ENCODE measurements around the gene MYO1F.
"Not testable (repeated sequence)": the region's sequence is repeated elsewhere in the genome, so short reads cannot be mapped to it uniquely, and the experiment has no call there.

MYO1F gene

GRCh38 chr19:8515317-8515716 lies 61.9 kb downstream of the MYO1F start:
- no peak for DNase-seq (ENCODE audit: low read depth)

GRCh38 chr19:8514505-8515009 lies 62.7 kb downstream of the MYO1F start:
- DNase-seq (ENCODE audit: low read depth) = not testable (repeated sequence)

GRCh38 chr19:8513687-8514504 lies 63.3 kb downstream of the MYO1F start, which contains the start of gene ZNF414:
Gene ZNF414, minus strand, starts transcription at chr19:8514167. Its CDS starts 121 bp downstream, at chr19:8514046.
- DNase-seq (ENCODE audit: low read depth) = peak; percentile 90

GRCh38 chr19:8513036-8513686 lies 64.1 kb downstream of the MYO1F start:
- DNase-seq (ENCODE audit: low read depth) = no peak

- no peak for DNase-seq (ENCODE audit: low read depth)
Measured at GRCh38 chr19:8512115-8512967, 64.9 kb downstream of the MYO1F start.

GRCh38 chr19:8511573-8512101 lies 65.6 kb downstream of the MYO1F start:
- no peak for DNase-seq (ENCODE audit: low read depth)

GRCh38 chr19:8510589-8511115 lies 66.6 kb downstream of the MYO1F start:
- DNase-seq (ENCODE audit: low read depth) = no peak

GRCh38 chr19:8506402-8506957 lies 70.8 kb downstream of the MYO1F start:
- DNase-seq (ENCODE audit: low read depth) = no peak

- DNase-seq (ENCODE audit: low read depth) = peak; percentile 28
Measured at GRCh38 chr19:8505680-8506401, 71.4 kb downstream of the MYO1F start.

GRCh38 chr19:8504919-8505318 lies 72.3 kb downstream of the MYO1F start:
- DNase-seq (ENCODE audit: low read depth) = no peak

- no peak for DNase-seq (ENCODE audit: low read depth)
Measured at GRCh38 chr19:8504171-8504570, 73.1 kb downstream of the MYO1F start.

- no peak for DNase-seq (ENCODE audit: low read depth)
Measured at GRCh38 chr19:8503510-8503909, 73.7 kb downstream of the MYO1F start.

GRCh38 chr19:8501981-8502380 lies 75.3 kb downstream of the MYO1F start:
- no peak for DNase-seq (ENCODE audit: low read depth)

GRCh38 chr19:8501516-8501915 lies 75.7 kb downstream of the MYO1F start:
- no peak for DNase-seq (ENCODE audit: low read depth)

- DNase-seq (ENCODE audit: low read depth) = no peak
Measured at GRCh38 chr19:8500158-8500557, 77.1 kb downstream of the MYO1F start.

- DNase-seq (ENCODE audit: low read depth) = no peak
Measured at GRCh38 chr19:8499048-8499833, 78.0 kb downstream of the MYO1F start.

- no peak for DNase-seq (ENCODE audit: low read depth)
Measured at GRCh38 chr19:8498295-8498694, 78.9 kb downstream of the MYO1F start.

GRCh38 chr19:8494158-8494557 lies 83.1 kb downstream of the MYO1F start:
- DNase-seq (ENCODE audit: low read depth) = no peak

GRCh38 chr19:8491574-8491973 lies 85.7 kb downstream of the MYO1F start:
- DNase-seq (ENCODE audit: low read depth) = no peak

- no peak for DNase-seq (ENCODE audit: low read depth)
Measured at GRCh38 chr19:8490873-8491272, 86.4 kb downstream of the MYO1F start.
